ENCODE measurements around the gene BMPR1B.

DNA sequence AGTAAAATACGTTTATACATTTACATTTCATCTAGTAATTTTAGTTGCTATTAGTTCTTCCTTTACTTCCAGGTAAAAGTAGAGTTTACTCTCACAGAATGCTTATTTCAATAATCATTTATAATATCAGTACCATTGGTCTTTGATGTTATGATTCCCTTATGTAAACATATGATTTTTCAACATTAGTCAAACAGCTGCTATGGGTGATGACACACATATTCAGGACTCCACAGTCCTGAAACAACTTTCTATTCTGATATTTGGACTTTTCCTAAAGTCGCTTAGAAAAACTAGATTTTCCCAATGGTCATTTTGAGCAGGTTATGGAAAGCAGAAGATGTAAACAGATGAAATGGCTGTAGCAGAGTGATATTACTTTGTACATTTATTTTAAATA lies 421.2 kb downstream of the BMPR1B start:
- TF ChIP-seq TAF1 (IDR thresholded peaks at IDR 0.05; ENCODE audit: low read depth, low read length) (no peak), POLR2AphosphoS5 (IDR thresholded peaks at IDR 0.05; ENCODE audit: low read depth, low read length) (no peak), POLR2A (IDR thresholded peaks at IDR 0.05; ENCODE audit: low read depth, low read length) (no peak), PAX5 (IDR thresholded peaks at IDR 0.05; ENCODE audit: insufficient read depth, low read length, severe bottlenecking) (no peak), SPI1 (IDR thresholded peaks at IDR 0.05; ENCODE audit: low read depth, low read length) (no peak), POU2F2 (IDR thresholded peaks at IDR 0.05; ENCODE audit: low read depth, low read length) (no peak)

Data from GM12891 (cell line).